Right renal pelvis (tissue), 4 donors: Measurements from ENCODE around the gene KLKB1. TPM values are rescaled to one million over a fixed set of nuclear protein-coding genes. Genes with fewer than 3 reads are reported as not detected.

Experiments
- DNase-seq, 4 donors: peaks; one replicate each; pipeline ENCODE4 v3.0.0-alpha.2; 2013; ENCODE audit warnings: low read depth in 4 of 4, low spot score in 3 of 4, missing footprints in 1 of 4
- polyA plus RNA-seq, 4 donors: library from polyadenylated mRNA; unstranded; fragments of 120-200 nt; gene quantifications; one replicate each; pipeline ENCODE4 v1.2.1, GENCODE V29; 2013; ENCODE audit not compliant: insufficient read length in 4 of 4

The KLKB1 gene
- polyA plus RNA-seq, result 1 to 10 TPM; 1.1 to 2.3 (median 1.7) TPM

DNA sequence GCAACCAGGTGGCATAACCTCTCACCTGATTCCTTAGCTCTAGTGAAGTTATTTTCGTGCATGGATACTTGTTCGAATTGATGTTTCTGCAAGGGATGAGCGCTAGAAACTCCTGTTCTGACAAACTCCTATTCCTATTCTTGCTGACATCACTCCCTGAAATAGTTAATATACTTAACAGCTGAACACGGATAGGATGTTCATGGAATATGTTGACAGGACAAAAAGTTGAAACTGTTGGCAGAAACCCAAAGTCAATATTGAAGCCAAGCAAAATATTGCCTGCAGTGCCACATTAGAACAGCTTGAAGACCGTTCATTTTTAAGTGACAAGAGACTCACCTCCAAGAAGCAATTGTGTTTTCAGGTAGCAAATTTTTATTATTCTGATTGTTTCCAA, at the start of gene KLKB1:
Gene KLKB1, plus strand, starts transcription at position 287 of the 400 bp plus-strand sequence. CDS start 689 bp downstream, outside the sequence.
- DNase-seq, result no peak

DNA sequence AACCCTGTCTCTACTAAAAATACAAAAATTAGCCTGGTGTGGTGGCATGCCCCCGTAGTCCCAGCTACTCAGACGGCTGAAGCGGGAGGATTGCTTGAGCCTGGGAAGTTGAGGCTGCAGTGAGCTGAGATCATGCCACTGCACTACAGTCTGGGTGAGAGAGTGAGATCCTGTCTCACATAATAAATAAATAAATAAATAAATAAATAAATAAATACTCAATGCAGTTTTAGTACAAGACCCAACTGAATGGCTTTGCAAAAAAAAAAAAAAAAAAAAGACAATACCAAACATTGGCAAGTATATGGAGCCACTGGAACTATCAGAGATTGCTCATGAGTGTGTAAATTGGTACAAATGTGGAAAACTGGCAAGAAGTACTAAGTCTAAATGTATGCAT, 39.2 kb upstream of the KLKB1 start:
- no peak for DNase-seq

DNA sequence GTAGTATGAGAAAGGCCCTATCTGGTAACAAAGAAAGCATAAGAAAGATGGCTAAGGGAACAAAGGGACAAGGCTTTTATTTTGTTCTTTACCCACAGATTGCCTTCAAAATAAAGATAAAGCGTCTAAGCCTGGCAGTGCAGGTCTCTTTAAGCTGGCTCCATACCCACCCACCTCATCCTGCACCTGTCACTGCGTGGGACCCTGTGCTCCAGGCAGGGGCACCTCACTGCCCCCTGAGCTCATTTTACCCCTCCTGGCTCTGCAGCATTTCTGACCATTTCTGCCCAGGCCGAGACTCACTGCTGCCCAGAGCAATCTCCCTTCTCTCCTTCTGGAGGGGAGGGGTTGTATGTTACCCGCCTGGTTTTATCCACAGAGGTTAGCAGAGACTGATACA, 37.7 kb upstream of the KLKB1 start:
- no peak for DNase-seq

DNA sequence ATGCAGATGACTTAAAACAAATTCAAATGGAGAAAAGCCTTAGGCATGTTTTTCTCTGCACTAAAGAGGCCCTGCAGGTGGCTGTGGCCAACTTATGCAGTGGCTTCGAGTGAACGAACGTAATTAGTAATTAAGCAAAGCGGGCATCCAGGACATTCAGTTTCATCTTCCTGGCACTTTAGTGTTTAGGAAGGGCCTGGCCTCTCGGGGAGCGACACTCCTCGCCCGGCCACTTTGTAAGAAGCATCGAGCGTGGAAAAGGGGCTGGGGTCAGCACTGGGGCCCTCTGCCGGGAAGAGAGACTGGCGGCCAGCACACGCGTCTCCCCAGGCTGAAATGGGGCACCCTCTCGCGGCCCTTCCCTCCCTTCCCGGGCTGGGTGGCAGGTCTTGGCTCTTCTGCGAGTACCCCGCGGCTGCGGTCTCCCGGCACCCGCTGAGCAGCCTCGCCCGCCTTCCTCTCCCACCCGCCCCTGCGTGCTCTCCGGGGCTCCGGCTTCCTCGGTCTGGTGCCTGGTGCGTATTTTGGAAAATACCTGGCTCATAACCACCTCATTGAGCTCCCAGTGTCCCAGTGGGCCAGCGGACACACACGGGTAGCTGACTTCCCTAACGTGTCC, 36.6 kb upstream of the KLKB1 start:
- peak in 2 of 4 donors; percentile 8 to 32 for DNase-seq

DNA sequence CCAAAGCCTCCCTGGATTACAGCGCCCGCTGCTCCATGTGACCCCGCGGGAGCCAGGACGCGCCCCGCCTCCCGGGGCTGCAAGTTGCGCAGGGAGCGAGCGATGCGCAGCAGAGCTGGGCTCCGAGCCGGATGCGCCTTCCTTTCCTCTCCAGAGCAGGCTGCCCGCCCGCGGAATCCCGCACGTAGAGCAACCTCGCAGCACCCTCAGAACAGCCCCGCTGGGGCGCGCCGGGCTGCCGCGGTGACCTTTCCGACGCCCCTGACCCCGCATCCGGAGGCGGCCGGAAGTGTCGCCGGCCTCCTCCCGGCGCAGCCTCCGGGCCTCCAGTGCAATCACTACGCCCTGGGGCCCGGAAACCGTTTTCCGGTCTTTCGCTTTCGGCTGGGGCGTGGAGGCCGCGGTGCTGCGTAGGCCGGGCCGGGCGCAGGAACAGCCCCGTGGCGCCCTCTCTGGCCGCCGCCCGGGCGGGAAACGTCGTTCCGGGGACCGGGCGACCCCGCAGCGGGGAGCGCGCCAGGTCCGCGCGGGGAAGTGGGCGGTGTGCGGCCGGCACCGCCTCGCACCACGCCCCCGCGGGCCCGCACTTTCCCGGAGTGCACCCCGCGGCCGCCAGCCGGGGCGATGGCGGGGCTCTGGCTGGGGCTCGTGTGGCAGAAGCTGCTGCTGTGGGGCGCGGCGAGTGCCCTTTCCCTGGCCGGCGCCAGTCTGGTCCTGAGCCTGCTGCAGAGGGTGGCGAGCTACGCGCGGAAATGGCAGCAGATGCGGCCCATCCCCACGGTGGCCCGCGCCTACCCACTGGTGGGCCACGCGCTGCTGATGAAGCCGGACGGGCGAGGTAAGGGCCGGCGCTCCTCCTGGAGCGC, 35.9 kb upstream of the KLKB1 start, which contains the start of gene CYP4V2:
Gene CYP4V2, plus strand, starts transcription at position 368 of the 866 bp plus-strand sequence. Its CDS starts 257 bp downstream, at position 625.
- peak; percentile 53 to 76 (median 58) for DNase-seq

DNA sequence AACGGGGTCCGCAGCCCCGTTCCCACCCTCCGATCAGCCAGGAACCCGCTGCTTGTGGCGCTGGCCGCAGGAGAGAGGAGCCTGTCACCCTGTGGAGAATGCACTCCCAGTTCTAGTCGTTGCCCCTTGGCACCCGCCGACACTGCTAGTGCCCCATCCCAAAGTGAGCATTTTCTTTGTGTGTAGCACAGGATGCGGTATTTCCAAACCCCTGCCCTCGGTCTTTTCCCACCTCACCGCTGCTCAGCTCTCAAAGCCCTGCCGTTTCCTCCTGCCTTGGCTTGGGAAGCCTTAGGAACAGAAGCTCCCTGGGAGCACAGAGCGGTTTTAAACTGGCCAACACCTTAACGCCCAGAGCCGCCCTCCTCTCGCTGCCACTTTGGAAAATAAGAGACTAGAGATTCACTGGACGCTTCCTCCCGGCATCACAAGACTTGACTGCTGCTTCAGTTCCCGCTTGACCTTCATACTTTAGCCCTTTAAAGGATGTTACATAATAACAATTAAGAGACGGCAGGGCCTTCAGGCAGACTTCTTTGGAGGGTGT, 35.2 kb upstream of the KLKB1 start:
- DNase-seq, result peak in 1 of 4 donors; percentile 30

DNA sequence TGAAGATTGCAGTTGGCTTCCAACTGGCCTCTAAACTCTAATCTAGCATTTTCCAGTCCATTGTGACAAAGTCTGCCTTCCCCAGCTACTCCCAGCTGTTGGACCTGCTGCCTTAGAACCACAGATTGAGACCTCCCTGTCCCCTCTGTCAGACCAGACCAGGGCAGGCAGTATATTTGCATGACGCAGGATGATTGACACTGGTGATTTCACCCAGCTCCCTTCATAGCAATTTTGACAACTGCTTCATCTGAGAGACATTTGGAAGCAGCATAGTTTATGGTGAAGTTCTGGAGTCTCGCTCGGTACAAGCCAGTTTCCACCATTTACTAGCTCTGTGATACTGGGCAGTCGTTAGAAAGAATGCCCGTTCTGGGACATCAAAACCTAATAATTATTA, 33.5 kb upstream of the KLKB1 start:
- DNase-seq, result no peak

DNA sequence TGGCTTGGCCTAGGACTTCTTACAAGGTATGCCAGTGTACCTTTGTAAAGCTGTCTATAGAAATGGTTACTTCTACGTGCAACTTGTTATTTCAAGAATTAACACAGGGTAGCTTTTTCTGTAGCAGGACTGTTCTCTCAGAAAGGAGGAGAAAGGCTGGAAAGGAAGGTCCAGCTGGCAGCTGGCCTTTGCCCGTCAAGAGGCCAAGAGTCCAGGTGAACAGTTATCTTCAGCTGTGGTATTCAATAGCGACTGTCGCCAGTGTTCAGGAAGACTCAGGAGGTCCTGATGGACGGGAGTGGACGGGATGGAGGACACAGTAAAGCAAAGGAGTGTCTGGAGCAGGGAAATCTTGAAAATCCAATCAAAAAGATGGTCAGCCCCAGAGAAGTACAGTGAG, 31.2 kb upstream of the KLKB1 start:
- DNase-seq, result no peak

DNA sequence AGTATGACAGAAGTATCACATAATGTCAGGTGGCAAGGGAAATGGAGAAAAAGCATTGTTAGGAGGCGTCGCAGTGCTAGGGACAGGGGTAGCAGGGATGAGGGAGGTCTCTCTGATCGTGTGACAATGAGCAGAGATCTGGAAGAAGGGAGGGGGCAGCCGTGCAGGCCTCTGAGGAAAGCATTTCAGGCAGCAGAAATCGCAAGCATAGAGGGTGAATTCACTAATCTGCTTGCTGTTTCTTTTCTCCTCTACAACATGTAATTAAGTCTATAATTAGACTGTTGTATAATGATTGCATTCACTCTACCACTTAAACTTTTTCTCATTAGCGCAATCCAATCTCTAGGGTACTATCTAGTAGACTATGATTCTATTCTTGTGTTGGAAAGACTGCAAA, 26.8 kb upstream of the KLKB1 start:
- no peak for DNase-seq

DNA sequence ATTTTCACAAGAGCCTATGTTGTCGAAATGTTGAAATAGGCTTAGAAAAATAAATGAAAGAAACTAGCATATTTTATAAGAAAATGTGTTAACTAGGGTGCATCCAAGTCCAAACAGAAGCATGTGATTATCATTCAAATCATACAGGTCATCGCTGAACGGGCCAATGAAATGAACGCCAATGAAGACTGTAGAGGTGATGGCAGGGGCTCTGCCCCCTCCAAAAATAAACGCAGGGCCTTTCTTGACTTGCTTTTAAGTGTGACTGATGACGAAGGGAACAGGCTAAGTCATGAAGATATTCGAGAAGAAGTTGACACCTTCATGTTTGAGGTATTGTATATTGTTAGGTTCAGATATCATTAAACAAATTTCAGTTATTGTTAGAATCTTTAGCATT, 26.3 kb upstream of the KLKB1 start:
- DNase-seq, result no peak

DNA sequence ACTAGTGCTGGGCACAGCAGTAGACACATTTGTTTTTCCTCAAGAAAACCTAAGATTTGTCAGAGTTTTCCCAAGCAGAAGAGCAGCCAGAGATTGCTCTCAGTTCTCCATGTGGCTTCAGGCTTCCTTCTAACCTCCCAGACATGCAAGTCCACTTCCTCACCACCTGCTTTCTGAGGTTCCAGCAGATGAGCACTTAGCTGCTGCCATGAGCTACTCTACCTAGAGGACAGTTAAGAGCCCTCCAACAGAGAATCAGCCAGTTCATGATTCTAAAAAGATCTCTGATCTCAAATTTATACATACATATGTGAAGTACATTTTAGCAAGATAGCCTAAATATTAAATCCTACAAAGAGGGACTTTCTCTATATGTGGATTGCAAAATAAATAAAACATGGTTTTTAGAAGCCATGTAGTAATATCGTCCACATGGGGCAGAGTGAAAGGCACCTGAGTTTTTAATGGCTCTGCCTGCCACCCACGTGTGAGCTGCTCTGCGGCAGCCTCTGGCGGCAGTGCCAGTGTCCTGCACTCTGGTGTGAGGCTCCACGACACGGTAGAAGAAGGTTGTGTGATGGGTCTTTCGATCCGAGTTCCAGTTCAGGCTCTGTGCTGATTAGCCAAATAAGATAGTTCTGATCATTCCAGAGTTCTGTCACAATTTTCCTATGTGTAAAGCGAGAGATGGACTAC, 25.6 kb upstream of the KLKB1 start:
- no peak for DNase-seq

DNA sequence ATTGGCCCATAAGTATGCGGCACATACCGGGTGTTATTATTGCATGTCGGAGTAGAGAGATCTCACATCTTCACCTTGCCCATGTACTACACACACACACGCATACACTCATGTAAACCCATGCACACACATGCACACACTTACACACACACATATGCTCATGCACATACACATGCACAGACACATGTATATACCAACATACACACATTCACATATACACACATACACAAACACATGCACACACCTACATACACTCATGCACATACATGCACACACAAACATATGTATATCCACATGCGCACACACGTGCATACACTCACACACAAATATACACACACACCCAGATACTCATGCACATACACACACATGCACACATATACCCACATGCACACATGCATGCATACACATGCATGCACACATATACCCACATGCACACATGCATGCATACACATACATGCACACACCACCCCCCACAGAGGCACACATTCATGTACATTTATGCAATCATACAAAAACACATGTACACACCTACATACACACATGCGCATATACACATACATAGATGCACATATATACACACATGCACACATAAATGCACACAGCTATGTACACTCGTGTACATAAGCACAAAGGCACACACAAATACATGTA, 24.7 kb upstream of the KLKB1 start:
- DNase-seq, result no peak

DNA sequence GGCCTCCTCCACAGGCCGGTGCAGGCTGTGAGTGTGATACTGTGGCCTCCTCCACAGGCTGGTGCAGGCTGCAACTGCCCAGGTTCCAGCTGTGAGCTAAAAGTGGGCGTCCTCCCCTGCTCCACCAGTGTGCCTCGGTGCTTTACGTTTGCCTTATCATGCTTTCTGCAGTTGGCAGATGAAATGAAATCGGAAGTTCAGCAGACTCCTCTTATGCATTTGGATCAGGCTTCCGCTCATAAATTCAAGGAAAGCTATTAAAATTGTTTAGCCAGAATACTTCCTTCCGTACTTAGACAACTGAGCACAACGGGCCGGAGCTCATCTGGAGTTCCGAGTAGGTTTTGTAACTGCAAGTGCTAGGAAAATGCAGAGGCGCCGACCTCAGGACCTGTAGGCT, 23.9 kb upstream of the KLKB1 start:
- DNase-seq, result peak in 1 of 4 donors; percentile 22

DNA sequence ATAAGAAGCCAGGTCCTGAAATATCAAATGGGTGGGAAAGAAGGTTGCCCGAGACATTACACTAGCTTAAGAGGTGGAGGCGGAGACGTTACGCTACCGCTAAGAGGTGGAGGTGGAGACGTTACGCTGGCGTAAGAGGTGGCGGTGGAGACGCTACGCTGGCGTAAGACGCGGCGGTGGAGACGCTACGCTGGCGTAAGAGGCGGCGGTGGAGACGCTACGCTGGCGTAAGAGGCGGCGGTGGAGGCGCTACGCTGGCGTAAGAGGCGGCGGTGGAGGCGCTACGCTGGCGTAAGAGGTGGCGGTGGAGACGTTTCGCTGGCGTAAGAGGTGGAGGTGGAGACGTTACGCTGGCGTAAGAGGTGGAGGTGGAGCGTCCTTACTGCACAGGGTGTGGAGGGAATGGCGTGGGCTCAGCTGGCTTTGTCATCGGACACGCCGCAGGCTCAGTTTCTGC, 23.2 kb upstream of the KLKB1 start:
- no peak for DNase-seq

DNA sequence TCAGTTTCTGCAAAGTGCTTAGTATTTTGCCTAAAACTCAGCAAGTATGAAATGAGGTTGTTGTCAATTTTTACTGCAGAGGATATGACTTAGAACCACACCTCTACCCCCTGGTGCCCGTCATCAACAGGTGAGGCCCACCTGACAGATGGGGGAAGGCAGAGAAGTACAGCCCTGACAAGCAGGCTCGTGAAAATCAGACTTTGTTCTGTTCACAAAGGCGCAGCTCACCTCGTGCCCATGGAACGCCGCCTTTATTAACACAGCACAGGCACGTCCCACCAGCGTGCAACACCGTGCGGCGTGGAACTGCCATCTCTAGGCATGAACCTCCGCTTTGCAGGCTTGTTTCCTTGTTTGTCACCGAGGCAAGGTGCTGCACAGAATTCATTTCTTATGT, 22.6 kb upstream of the KLKB1 start:
- DNase-seq, result no peak

DNA sequence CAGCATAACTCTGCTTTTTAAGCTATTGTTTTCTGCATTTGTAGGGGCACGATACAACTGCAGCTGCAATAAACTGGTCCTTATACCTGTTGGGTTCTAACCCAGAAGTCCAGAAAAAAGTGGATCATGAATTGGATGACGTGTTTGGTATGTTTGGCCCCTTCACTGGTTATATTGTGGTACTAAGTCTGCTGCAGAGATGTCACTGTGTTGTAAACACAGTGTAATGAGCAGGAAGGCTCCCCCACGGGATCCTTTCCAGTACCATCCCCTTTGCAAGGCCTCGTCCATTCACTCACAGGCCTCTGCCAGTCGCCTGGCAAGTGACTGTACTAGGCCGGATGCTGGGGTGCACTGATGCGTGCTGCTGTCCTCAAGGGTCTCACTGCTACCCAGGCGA, 22.2 kb upstream of the KLKB1 start:
- no peak for DNase-seq

DNA sequence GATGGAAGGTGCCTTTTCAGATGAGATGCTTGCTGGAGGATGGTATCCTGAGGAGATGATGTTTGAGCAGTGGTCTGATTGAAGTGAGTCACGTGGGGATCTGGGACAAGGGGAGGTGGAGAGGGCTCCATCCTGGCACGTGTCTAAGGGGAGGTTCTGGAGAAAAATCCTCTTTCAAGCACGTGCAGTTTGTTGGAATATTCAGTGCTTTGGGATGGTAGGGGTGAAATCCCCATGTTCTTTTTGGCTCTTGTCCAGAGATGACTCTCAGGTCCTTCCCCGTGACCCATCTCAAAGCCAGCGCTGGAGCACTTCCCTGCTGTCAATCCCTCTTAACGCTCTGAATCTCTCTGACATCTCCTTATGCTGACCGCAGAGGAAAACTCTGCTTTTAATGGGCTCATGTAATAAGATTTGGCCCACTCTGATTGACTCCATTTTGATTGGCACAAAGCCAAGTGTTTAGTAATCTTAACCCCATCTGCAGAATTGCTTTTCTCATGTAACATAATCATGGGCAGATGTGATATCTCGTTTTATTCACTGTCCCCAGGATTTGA, 10.8 kb upstream of the KLKB1 start:
- DNase-seq, result no peak

DNA sequence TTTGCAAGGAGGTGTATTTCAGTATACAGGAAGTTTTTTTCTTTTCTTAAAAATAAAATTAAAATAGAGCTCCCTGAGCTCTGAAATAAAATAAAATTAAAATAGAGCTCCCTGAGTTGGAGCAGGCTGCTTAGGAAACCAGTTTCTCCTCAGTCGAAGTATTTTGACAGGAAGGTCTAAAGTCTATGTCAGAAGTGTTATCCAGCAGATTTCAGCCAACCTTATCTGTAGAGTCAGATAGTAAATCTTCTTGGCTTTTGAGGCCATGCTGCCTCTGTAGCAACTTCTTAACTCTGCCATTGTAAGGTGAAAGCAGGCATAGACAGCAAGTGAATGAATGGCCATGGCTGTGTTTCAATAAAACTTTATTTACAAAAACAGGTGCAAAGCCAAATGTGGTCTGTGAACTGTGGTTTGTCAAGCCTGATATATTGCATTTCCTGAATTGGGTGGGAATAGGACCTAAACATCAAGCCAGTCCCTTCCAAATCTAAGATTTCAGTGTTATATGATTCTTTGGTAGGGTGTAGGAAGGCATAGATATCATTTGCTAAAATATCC, 9.5 kb upstream of the KLKB1 start:
- no peak for DNase-seq

DNA sequence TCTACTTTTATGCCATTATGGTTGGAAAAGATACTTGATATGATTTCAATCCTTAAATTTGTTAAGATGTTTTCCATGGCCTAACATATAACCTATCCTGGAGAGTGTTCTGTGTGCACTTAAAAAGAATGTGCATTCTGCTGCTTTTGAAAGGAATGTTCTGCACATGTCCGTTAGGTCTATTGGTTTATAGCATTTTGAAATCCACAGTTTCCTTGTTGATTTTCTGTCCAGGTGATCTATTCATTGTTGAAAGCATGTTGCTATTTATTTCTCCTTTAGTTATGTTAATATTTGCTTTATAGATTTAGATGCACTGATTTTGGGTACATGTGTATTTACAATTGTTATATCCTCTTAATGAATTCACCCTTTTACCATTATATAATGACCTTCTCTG, 5.7 kb upstream of the KLKB1 start:
- DNase-seq, result no peak

DNA sequence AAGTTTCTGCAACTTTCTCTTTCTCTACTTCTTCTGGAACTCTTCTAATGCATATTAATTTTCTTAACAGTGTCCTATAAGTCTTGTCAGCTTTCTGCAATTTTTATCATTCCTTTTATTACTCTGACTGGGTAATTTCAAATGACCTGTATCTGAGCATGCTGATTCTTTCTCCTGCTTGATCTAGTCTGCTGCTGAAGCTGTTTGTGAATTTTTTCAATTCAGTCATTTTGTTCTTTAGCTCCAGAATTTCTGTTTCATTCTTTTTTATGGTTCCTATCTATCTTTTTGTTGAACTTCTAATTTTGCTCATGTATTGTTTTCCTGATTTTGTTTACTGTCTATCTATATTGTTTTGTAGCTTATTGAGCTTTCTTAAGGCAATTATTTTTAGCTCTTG, 1.5 kb upstream of the KLKB1 start:
- DNase-seq, result no peak
